Superior temporal gyrus (tissue), 1 donor: Measurements from ENCODE around the gene EXOC3L1.

Experiments
- DNase-seq: peaks from one replicate; pipeline ENCODE4 v3.0.0-alpha.2; 2016; ENCODE audit errors: extremely low spot score

EXOC3L1 gene

GRCh38 chr16:67216612-67217490 is 26.9 kb upstream of the EXOC3L1 start:
- DNase-seq = no peak

- no peak for DNase-seq
Observed at GRCh38 chr16:67215706-67216105, 25.8 kb upstream of the EXOC3L1 start.

- no peak for DNase-seq
Observed at GRCh38 chr16:67213197-67214019, 23.5 kb upstream of the EXOC3L1 start.

- no peak for DNase-seq
Observed at GRCh38 chr16:67212766-67213165, 22.8 kb upstream of the EXOC3L1 start.

GRCh38 chr16:67211674-67212073 is 21.7 kb upstream of the EXOC3L1 start:
- DNase-seq = no peak

GRCh38 chr16:67210069-67210937 is 20.4 kb upstream of the EXOC3L1 start:
- DNase-seq = no peak

- no peak for DNase-seq
Observed at GRCh38 chr16:67209565-67209964, 19.6 kb upstream of the EXOC3L1 start.

GRCh38 chr16:67208154-67208896 is 18.4 kb upstream of the EXOC3L1 start:
- no peak for DNase-seq

- DNase-seq = no peak
Observed at GRCh38 chr16:67207249-67208091, 17.5 kb upstream of the EXOC3L1 start.

- no peak for DNase-seq
Observed at GRCh38 chr16:67206838-67207248, 16.9 kb upstream of the EXOC3L1 start.

GRCh38 chr16:67206129-67206837 is 16.3 kb upstream of the EXOC3L1 start:
- DNase-seq = no peak

GRCh38 chr16:67204076-67204475 is 14.1 kb upstream of the EXOC3L1 start:
- no peak for DNase-seq

- no peak for DNase-seq
Observed at GRCh38 chr16:67202956-67203493, 13.1 kb upstream of the EXOC3L1 start.

GRCh38 chr16:67202426-67202825 is 12.5 kb upstream of the EXOC3L1 start:
- DNase-seq = no peak

GRCh38 chr16:67201411-67202345 is 11.7 kb upstream of the EXOC3L1 start:
- no peak for DNase-seq

GRCh38 chr16:67200491-67200890 is 10.6 kb upstream of the EXOC3L1 start:
- DNase-seq = no peak

GRCh38 chr16:67199808-67200198 is 9.9 kb upstream of the EXOC3L1 start:
- DNase-seq = no peak
